Testis (tissue), 3 donors: ENCODE data around the gene CAGE1. TPM values are rescaled to one million over a fixed set of nuclear protein-coding genes. Genes with fewer than 3 reads are reported as not detected.

Experiments used
- DNase-seq: peaks from one replicate; pipeline ENCODE4 v3.0.0-alpha.2; 2019
- H3K27ac ChIP-seq, 2 donors: fragments of 200-600 bp; sonication (generic); one replicate each; pipeline ENCODE4 v1.5.1; 2019
- H3K27me3 ChIP-seq: fragments of 200-600 bp; sonication (generic); one replicate; pipeline ENCODE4 v1.5.1; 2019
- H3K36me3 ChIP-seq: fragments of 200-600 bp; sonication (generic); one replicate; pipeline ENCODE4 v1.5.1; 2017; ENCODE audit warnings: low read depth; ENCODE audit errors: missing control alignments
- H3K4me1 ChIP-seq: fragments of 200-600 bp; sonication (generic); one replicate; pipeline ENCODE4 v1.5.1; 2019
- H3K4me3 ChIP-seq, 2 donors: fragments of 200-600 bp; sonication (generic); one replicate each; pipeline ENCODE4 v1.5.1; 2017 to 2019
- H3K9me3 ChIP-seq: fragments of 200-600 bp; sonication (generic); one replicate; pipeline ENCODE4 v1.5.1; 2017
- POLR2A ChIP-seq: fragments of 450-650 bp; IDR thresholded peaks from one replicate; pipeline ENCODE4 v1.6.1; 2017; ENCODE audit warnings: antibody characterized with exemption, mild to moderate bottlenecking, moderate library complexity
- WGBS, 2 donors: methylation state at CpG; one replicate each; pipeline ENCODE4 v1.1.5; 2018; 5-methylcytosine and 5-hydroxymethylcytosine counted together
- intact Hi-C: fragments of 100-400 bp; cut with DNase I; formaldehyde crosslinking; loops from one replicate; pipeline ENCODE4 v1.15.1; 2023; ENCODE audit warnings: low total_unique reads
- polyA plus RNA-seq: library from polyadenylated mRNA; stranded (reverse); fragments of 350-450 nt; fragmentation: Illumina TruSeq; extraction: RNeasy Lipid Tissue Mini Kit (QIAGEN cat#74804); gene quantifications from one replicate; pipeline ENCODE4 v1.2.3, GENCODE V29; 2014; ENCODE audit warnings: low read depth, low replicate concordance; ENCODE audit not compliant: insufficient read depth
- total RNA-seq, 2 donors: library from RNA; depleted of rRNA; stranded (reverse); fragments of >200 nt; gene quantifications; one replicate each; pipeline ENCODE4 v1.2.3, GENCODE V29; 2016
- TF ChIP-seq, protein P1 (sequence below), 3 experiments: fragments of 450-650 bp in 2 of 3; fragments of 200-600 bp in 1 of 3; sonication (generic) in 1 of 3; IDR thresholded peaks; one replicate each; pipeline ENCODE4 v1.5.1; 2016 to 2019; ENCODE audit warnings: antibody characterized with exemption in 3 of 3, mild to moderate bottlenecking in 2 of 3, moderate library complexity in 1 of 3

CAGE1 gene
- total and polyA plus RNA-seq, 3 donors from 2014 or later: 5.7 to 14.9 (median 7.2) TPM

DNA sequence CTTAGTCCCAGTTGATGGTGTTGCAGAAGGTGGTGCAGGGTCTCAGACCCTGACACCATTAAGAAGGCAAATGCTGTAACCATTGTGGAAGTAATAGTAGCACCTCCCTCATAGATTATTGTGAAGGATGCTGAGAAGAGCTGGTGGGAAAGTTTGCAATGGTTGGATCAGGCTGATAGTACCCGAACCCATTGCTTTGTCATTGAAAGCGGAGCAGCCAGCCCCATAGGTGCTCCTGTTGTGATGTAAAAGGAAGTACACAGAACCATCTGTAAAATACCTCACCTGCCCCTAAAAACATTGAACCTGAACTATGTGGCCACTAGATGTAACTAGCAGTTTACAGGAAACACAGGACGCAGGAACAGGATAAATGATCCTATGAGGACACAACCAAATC, 31.5 kb upstream of the CAGE1 start:
- no peaks in the 10 kb centered on the region for H3K4me1 ChIP-seq
- WGBS, 2 donors: 90 to 92% methylated on average over 3 of the region's 3 CpGs
- intact Hi-C loops: no loop called here
- H3K36me3 ChIP-seq: no peaks in the 10 kb centered on the region
- H3K27ac ChIP-seq: no peak overlapping the region
- DNase-seq: no peak
- TF ChIP-seq POLR2A: no peak
- TF ChIP-seq, protein P1, sequence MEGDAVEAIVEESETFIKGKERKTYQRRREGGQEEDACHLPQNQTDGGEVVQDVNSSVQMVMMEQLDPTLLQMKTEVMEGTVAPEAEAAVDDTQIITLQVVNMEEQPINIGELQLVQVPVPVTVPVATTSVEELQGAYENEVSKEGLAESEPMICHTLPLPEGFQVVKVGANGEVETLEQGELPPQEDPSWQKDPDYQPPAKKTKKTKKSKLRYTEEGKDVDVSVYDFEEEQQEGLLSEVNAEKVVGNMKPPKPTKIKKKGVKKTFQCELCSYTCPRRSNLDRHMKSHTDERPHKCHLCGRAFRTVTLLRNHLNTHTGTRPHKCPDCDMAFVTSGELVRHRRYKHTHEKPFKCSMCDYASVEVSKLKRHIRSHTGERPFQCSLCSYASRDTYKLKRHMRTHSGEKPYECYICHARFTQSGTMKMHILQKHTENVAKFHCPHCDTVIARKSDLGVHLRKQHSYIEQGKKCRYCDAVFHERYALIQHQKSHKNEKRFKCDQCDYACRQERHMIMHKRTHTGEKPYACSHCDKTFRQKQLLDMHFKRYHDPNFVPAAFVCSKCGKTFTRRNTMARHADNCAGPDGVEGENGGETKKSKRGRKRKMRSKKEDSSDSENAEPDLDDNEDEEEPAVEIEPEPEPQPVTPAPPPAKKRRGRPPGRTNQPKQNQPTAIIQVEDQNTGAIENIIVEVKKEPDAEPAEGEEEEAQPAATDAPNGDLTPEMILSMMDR (IDR thresholded peaks at IDR 0.05): no peak
- H3K4me3 ChIP-seq: no peak overlapping the region
- no peaks in the 10 kb centered on the region for H3K9me3 ChIP-seq
- H3K27me3 ChIP-seq: no peaks in the 10 kb centered on the region

DNA sequence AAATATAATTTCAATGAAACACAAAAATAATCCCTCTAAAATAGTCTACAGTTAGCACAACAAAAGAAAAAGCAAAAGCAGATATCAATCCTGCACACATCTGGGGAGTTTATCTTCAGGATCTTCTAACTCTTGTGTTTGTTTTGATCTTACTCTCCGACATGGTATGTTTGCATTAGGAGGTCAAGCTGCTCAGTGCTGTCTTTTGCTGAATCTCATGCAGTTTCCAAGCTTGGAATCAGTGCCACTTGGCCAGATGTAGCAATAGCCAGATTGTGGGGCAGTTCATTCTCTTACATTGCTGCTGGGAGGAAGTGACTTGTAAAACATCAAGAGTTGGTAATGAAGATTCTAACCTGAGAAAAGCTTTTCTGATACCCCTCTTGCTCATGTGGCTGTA, 29.5 kb upstream of the CAGE1 start:
- no peak for DNase-seq
- H3K4me1 ChIP-seq: no peaks in the 10 kb centered on the region
- intact Hi-C loops: no loop called here
- no peak for TF ChIP-seq POLR2A
- TF ChIP-seq, protein P1 (IDR thresholded peaks at IDR 0.05): no peak
- 60 to 74% methylated on average over 1 of the region's 1 CpG for WGBS, 2 donors
- no peak overlapping the region for H3K27ac ChIP-seq
- no peaks in the 10 kb centered on the region for H3K9me3 ChIP-seq
- no peaks in the 10 kb centered on the region for H3K36me3 ChIP-seq
- no peak overlapping the region for H3K4me3 ChIP-seq
- H3K27me3 ChIP-seq: no peaks in the 10 kb centered on the region

DNA sequence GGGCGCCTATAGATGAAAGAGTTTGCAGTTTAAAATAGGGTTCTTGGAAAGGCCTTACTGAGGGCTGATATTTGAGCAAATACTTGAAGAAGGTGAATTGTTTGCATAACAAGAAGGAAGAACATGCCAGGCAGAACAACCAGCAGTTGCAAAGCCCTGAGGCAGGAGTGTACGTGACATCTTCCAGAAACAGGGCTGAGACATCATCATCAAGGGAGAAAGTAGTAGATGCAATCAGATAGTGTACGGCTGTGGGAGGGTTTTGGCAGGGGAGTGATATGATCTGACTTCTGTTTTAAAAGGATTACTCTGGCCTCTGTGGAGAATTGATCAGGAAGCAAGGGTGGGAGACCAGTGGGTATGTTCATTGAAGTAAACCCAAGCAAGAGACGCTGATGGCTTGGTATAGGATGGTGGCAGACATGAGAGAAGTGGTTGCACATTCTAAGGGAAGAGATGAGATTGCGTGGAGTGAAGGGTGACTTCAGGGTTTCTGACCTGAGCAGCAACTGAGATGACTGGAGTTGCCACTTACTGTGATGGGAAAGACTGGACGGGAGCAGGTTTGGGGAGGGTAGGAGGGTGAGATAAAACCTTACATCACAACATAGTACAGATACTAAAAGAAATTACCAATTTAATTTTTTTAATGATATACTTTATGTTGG, 28.8 kb upstream of the CAGE1 start:
- WGBS, 2 donors: 84 to 87% methylated on average over 6 of the region's 6 CpGs
- intact Hi-C loops: no loop called here
- Histone ChIP-seq H3K27me3 (no peaks in the 10 kb centered on the region), H3K36me3 (no peaks in the 10 kb centered on the region), H3K9me3 (no peaks in the 10 kb centered on the region), H3K4me1 (no peaks in the 10 kb centered on the region), H3K4me3 (no peak overlapping the region), H3K27ac (no peak overlapping the region)
- TF ChIP-seq POLR2A: no peak
- TF ChIP-seq, protein P1 (IDR thresholded peaks at IDR 0.05): no peak
- no peak for DNase-seq

DNA sequence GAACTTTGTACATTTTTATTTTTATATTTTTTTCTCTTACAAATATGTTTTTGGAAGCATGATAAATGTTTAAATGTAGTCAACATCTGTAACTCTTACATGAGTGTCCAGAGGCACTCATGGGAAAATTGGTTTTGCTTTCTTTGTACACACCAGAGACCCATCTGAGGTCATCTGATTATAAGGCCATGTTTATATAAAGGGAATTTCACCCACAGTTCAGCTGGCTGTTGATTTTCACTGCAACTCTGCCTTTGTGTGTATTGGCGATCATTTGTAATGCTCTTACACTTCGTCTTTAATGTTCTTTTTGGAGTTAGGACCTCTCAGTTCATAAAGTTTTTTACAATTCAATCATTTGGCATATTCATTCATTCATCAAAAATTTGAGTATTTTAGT, 28.1 kb upstream of the CAGE1 start:
- no peak overlapping the region for H3K27ac ChIP-seq
- no peaks in the 10 kb centered on the region for H3K36me3 ChIP-seq
- H3K4me1 ChIP-seq: no peaks in the 10 kb centered on the region
- intact Hi-C loops: no loop called here
- DNase-seq: no peak
- no peaks in the 10 kb centered on the region for H3K27me3 ChIP-seq
- H3K9me3 ChIP-seq: no peaks in the 10 kb centered on the region
- WGBS, 2 donors: 83 to 84% methylated on average over 2 of the region's 2 CpGs
- H3K4me3 ChIP-seq: no peak overlapping the region
- no peak for TF ChIP-seq POLR2A
- TF ChIP-seq, protein P1 (IDR thresholded peaks at IDR 0.05): no peak

DNA sequence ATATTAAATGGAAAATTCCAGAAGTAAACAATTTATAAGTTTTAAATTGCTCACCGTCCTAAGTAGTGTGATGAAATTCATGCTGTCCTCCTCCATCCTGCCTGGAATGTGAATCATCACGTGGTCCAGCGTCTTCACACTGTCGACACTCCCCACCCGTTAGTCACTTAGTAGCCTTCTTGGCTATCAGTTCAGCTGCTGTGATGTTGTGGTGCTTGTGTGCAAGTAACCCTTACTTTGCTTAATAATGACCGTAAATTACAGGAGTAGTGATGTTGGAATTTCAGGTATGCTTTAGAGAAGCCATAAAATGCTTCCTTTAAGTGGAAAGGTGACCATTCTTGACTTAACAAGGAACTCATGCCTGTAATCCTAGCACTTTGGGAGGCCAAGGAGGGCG, 25.3 kb upstream of the CAGE1 start:
- 71 to 80% methylated on average over 7 of the region's 7 CpGs for WGBS, 2 donors
- no peaks in the 10 kb centered on the region for H3K9me3 ChIP-seq
- intact Hi-C loops: no loop called here
- H3K27ac ChIP-seq: no peak overlapping the region
- no peak for DNase-seq
- no peaks in the 10 kb centered on the region for H3K27me3 ChIP-seq
- no peaks in the 10 kb centered on the region for H3K36me3 ChIP-seq
- no peak for TF ChIP-seq POLR2A
- H3K4me3 ChIP-seq: no peak overlapping the region
- no peaks in the 10 kb centered on the region for H3K4me1 ChIP-seq
